ENCODE results near the gene AGAP1. TPM values are rescaled to one million over a fixed set of nuclear protein-coding genes. Genes with fewer than 3 reads are reported as not detected.

Gene AGAP1
- total and polyA plus RNA-seq, 2 donors (not counting 3 experiments of a cell fraction or from before 2014, with no cell fraction given) = 10.2 to 20.9 TPM

GRCh38 chr2:236143811-236144210 is 650.0 kb downstream of the AGAP1 start:
- H3K79me2 ChIP-seq (ENCODE audit: control insufficient read depth, insufficient read depth, low read length) = no peaks in the 10 kb centered on the region
- CTCF ChIA-PET = interaction anchor here (1.4 to 2.3 kb wide), 3 partner anchors 34 to 364 kb away, joined by 5 to 10 read pairs (median 10); no protein-coding TSS in a partner anchor
- no peak for TF ChIP-seq POLR2AphosphoS5 (IDR thresholded peaks at IDR 0.05; ENCODE audit: insufficient read depth, low read depth, low read length)
- no peak for TF ChIP-seq FOS (IDR thresholded peaks at IDR 0.05; ENCODE audit: borderline replicate concordance, insufficient read depth, low read length)
- TF ChIP-seq EZH2 (IDR thresholded peaks at IDR 0.05; ENCODE audit: borderline replicate concordance, low read depth, low read length, severe bottlenecking) = no peak
- no peak for TF ChIP-seq MYC (IDR thresholded peaks at IDR 0.05; ENCODE audit: low read depth, low read length)
- TF ChIP-seq, protein P1, sequence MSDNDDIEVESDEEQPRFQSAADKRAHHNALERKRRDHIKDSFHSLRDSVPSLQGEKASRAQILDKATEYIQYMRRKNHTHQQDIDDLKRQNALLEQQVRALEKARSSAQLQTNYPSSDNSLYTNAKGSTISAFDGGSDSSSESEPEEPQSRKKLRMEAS (IDR thresholded peaks at IDR 0.05; ENCODE audit: insufficient read depth, insufficient read length) = no peak
- TF ChIP-seq POLR2A (IDR thresholded peaks at IDR 0.05; ENCODE audit: low read depth, low read length) = no peak
- TF ChIP-seq JUN (IDR thresholded peaks at IDR 0.05; ENCODE audit: borderline replicate concordance, insufficient read depth, insufficient read length, low read depth) = no peak
- TF ChIP-seq, protein P2, sequence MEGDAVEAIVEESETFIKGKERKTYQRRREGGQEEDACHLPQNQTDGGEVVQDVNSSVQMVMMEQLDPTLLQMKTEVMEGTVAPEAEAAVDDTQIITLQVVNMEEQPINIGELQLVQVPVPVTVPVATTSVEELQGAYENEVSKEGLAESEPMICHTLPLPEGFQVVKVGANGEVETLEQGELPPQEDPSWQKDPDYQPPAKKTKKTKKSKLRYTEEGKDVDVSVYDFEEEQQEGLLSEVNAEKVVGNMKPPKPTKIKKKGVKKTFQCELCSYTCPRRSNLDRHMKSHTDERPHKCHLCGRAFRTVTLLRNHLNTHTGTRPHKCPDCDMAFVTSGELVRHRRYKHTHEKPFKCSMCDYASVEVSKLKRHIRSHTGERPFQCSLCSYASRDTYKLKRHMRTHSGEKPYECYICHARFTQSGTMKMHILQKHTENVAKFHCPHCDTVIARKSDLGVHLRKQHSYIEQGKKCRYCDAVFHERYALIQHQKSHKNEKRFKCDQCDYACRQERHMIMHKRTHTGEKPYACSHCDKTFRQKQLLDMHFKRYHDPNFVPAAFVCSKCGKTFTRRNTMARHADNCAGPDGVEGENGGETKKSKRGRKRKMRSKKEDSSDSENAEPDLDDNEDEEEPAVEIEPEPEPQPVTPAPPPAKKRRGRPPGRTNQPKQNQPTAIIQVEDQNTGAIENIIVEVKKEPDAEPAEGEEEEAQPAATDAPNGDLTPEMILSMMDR (IDR thresholded peaks at IDR 0.05; ENCODE audit: extremely low read depth in 1 of 2, insufficient read depth in 1 of 2, low read depth in 1 of 2, low read length in 2 of 2) = no peak
- TF ChIP-seq GATA2 (IDR thresholded peaks at IDR 0.05; ENCODE audit: insufficient read depth, insufficient read length, low read depth, low read length) = no peak
- no peak overlapping the region for H3K4me2 ChIP-seq (ENCODE audit: insufficient read depth, low read length)
- H3K9me1 ChIP-seq (replicated peaks; ENCODE audit: control insufficient read depth, extremely low read depth, insufficient read depth, low read length) = no peaks in the 10 kb centered on the region
- POLR2A ChIA-PET = no interaction called here
- DNase-seq (ENCODE audit: low read depth, low spot score) (no peak), FAIRE-seq (no peak)
- no peak overlapping the region for H3K27ac ChIP-seq (ENCODE audit: insufficient read depth, low read depth, low read length)
- H3K9ac ChIP-seq (replicated peaks; ENCODE audit: extremely low read depth, insufficient read depth, low read length) = no peak overlapping the region
- BruUV-seq (replicated peaks) = no TSS peak
- intact Hi-C loops (cut with micrococcal nuclease) (loop anchor here (1.0 kb wide), 1 partner anchor 34 kb away; no protein-coding TSS in a partner anchor), dilution Hi-C loops (cut with MboI; ENCODE audit: extremely low pct_ligation_motif_present, low sequenced_read_pairs) (no loop called here)
- no peaks in the 10 kb centered on the region for H3K27me3 ChIP-seq (ENCODE audit: control insufficient read depth in 2 of 2, insufficient read depth in 2 of 2, low read length in 2 of 2)
- H3K4me1 ChIP-seq (ENCODE audit: control insufficient read depth, extremely low read depth, insufficient read depth, low read length) = no peaks in the 10 kb centered on the region
- H3K36me3 ChIP-seq (ENCODE audit: control insufficient read depth in 2 of 2, extremely low read depth in 1 of 2, insufficient read depth in 2 of 2, low read length in 2 of 2) = no peaks in the 10 kb centered on the region
- H3K4me3 ChIP-seq (replicated peaks in 1 of 3; ENCODE audit: insufficient read depth in 1 of 3, low read depth in 1 of 3, low read length in 3 of 3) = no peak overlapping the region
- H4K20me1 ChIP-seq (replicated peaks; ENCODE audit: control insufficient read depth, extremely low read depth, insufficient read depth, low read length) = no peaks in the 10 kb centered on the region
- no peak overlapping the region for H2AFZ ChIP-seq (ENCODE audit: low read depth, low read length)
- H3K9me3 ChIP-seq (replicated peaks; ENCODE audit: control insufficient read depth, insufficient read depth, low read length) = no peaks in the 10 kb centered on the region

All from endothelial cell of umbilical vein (primary cell).